HCT116 (cell line): ENCODE results near the gene TJAP1.

Source experiments
- CTCF ChIP-seq, 3 experiments: fragments of 200-600 bp in 1 of 3; sonication (generic) in 1 of 3; IDR thresholded peaks in 2 of 3; conservative IDR thresholded peaks in 1 of 3; 2 replicates each; pipeline ENCODE4 v1.5.1; 2012 to 2017; ENCODE audit warnings: low read depth in 2 of 3, low read length in 2 of 3, antibody characterized with exemption in 1 of 3, borderline replicate concordance in 1 of 3, control low read depth in 1 of 3, mild to moderate bottlenecking in 1 of 3, mixed read lengths in 1 of 3, mixed run types in 1 of 3, moderate library complexity in 1 of 3; ENCODE audit not compliant: insufficient read depth in 1 of 3
- POLR2A ChIP-seq: IDR thresholded peaks from 2 replicates; pipeline ENCODE4 v1.7.0; 2011; ENCODE audit warnings: borderline replicate concordance; ENCODE audit not compliant: insufficient read depth, insufficient read length; ENCODE audit errors: extremely low read depth

DNA sequence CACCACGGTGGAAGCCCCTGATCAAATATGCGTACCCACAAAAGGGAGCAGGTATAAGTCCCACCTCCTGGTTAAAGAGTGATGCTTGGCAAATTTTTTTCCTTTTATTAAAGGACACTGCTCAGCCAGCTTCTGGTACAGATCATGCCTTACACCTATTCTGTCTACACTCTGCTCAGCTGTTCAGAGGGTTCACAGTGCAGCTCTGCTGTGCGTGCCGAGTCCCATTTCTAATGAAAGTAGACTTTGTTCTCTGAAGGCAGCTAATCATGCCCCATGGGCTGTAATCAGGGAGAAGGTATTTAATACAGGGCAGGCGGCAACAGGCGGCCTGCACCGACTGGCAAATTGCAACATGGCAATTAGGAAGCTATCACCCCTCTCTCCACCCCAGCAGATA, 16.5 kb downstream of the TJAP1 start:
- TF ChIP-seq POLR2A (no peak), CTCF (IDR thresholded peaks at IDR 0.05 in 2 of 3, conservative IDR thresholded peaks at IDR 0.05 in 1 of 3; ENCODE audit: borderline replicate concordance in 1 of 3, insufficient read depth in 1 of 3, low read depth in 2 of 3, low read length in 2 of 3) (no peak)
